SKM-1 (cell line): ENCODE results near the gene NUDT21.
"Not testable (repeated sequence)": the region's sequence is repeated elsewhere in the genome, so short reads cannot be mapped to it uniquely, and the experiment has no call there.

Experiments
- DNase-seq: peaks from one replicate; lab custom pipeline; 2025; ENCODE audit not compliant: unreplicated experiment; lab: John Stamatoyannopoulos, UW

NUDT21 gene

GRCh38 chr16:56419740-56420548 lies 31.2 kb downstream of the NUDT21 start:
- DNase-seq: no peak

DNA sequence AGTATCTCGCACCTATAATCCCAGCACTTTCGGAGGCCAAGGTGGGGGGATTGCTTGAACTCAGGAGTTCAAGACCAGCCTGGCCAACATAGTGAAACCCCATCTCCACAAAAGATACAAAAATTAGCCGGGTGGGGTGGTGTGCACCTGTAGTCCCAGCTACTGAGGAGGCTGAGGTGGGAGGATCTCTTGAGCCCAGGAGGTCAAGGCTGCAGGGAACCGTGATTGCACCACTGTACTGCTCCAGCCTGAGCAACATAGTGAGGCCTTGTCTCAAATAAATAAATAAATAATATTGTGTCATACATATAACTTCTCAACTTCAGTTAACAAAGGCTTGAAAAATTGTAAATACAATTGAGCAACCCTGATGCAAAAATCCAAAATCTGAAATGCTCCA lies 34.0 kb downstream of the NUDT21 start:
- DNase-seq: no peak

DNA sequence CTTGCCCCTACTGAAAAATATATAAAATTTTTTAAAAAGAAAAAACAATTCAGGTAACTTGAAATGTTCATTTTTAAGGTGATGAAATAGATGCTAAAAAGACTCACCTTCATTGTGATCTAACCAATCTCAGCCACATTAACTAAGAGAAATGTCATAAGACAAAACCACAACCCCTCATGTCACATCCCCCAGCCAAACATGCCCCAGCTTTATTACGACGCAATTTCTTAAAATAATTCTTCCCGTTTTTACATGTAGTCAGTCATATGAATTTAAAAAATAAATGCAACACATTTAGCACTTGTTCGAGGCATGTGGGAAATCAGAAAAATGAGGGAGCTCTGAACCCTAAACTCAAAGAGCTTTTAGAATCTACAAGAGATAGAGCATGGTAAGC lies 35.3 kb downstream of the NUDT21 start:
- DNase-seq: no peak

DNA sequence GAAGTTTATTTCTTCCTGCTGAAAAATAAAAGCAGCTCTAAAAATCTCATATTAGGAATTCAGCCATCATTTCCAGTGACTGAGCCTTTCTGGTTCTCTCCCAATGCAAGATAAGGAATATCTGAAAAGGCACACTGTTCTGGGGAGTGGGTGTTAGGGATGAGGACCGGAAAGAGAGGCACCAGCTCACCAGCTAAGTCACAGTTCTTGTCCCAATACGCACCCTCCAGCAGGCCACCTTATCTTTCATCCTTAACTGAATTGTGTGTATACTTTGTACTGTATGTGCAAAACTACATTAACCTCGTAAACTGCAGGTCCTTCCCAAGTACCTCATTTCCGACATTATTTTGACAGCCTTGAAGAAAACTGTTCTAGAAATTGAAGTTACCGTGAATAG lies 36.8 kb downstream of the NUDT21 start:
- no peak for DNase-seq

- no peak for DNase-seq
These were observed 37.8 kb downstream of the NUDT21 start for GRCh38 chr16:56413381-56413780.

DNA sequence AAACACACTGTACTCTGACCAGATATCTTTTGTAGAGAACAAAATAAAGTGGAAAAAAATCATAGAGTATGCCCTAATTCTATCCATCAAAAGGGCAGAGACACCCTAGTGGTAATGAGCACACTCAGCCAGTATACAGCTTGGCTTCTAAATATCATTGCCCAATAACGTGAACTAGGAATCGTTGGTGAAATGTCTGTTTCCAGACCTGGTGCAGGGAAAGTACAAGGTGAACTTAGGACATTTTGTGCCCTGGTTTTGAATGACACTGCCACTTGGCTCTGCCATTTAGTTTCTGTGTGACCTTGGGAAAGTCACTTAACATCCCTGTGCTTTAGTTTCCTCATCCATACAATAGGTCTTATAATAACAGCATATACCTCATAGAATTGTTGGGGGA lies 39.5 kb downstream of the NUDT21 start:
- DNase-seq: no peak

- no peak for DNase-seq
These were observed 40.0 kb downstream of the NUDT21 start for GRCh38 chr16:56411123-56411522.

DNA sequence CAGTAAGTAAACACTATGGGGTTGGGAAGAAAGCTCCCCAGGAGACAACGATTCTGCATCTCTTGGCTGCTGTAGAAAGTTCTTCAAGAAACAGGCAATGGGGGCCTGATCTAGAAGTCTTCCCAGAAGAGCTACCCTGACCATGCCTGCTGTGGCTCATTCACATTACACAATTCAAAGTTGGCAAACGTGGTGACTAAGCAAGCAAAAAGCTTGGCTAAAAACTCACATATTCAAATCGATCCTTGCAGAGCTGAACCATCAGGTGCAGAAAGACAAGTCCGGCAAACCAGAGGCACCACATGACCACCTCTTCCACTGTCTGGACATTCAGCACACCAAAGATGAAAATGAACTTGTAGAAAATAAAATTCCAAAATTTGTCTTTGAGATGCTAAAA lies 41.9 kb downstream of the NUDT21 start:
- no peak for DNase-seq

DNA sequence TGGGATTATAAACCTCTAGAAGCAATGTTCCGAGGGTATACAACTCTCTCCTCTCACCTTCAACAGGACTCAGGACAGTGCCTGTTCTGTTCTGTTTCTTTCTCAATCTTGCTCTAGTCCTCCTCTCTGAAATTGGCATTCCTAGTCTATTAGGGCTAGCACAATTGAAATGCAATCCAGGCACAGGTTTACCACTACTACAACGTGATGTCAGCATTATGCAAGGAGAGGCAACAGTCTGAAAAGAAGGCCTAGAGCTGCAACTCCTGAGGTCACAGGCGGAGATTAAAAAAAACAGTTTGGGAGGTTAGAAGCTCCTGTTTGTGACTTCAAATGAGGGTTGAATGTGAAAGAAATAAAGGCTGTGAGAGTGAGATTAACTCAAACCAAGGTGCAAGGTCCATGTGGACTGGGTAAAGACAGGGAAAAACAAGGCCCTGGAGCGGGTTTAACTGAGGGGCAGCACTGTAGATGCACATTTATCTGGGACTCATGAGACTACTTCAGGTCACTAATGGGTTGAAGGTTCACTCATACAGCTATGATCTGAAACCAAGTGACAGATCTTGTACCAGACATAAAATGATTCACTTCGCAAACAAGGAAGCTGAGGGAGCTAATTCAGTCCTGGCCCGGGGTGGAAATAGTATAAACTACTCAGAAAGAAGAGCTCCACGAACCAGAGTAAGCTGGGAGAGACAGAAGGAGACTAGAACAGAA lies 42.6 kb downstream of the NUDT21 start:
- DNase-seq: no peak

DNA sequence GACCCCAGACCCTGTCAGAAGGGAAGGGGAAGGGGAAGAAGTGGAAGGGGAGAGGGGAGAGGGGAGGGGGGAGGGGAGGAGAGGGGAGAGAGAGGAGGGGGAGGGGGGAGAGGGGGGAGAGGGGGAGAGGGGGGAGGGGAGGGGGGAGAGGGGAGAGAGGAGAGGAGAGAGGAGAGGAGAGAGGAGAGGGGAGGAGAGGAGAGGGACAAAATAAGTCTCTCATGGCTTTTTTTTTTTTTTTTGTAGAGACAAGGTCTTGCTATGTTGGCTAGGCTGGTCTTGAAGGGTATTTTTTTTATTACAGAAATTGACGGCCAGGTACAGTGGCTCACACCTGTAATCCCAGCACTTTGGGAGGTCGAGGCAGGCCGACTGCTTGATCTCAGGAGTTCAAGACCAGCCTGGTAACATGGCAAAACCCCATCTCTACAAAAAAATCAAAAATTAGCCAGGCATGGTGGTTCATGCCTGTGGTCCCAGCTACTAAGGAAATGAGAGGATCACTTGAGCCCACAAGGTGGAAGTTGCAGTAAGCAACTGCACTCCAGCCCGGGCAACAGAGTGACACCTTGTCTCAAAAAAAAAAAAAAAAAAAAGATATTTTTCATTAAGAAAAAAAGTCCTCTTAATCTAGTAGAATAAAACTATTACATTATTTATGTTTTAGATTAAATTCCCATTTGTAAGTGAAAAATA lies 45.0 kb downstream of the NUDT21 start:
- DNase-seq: no peak

DNA sequence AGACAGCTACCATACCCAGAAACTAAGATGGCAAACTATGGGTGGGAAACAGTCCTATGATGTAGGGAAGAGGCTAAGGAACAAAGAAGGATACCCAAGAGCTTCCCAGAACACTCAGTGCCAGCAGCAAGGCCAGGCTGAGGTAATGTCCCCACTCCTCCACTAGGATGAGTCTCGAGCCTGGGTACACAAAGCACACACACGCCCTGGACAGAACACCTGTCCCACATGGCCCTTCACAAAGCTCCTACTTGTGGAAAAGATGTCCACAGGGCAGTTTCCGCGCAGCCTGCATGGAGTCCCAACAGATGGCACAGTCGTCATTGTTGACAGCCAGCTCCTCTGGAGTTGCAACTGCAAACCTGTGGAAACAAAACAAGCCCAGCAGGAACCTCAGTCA lies 49.6 kb downstream of the NUDT21 start:
- DNase-seq: no peak

DNA sequence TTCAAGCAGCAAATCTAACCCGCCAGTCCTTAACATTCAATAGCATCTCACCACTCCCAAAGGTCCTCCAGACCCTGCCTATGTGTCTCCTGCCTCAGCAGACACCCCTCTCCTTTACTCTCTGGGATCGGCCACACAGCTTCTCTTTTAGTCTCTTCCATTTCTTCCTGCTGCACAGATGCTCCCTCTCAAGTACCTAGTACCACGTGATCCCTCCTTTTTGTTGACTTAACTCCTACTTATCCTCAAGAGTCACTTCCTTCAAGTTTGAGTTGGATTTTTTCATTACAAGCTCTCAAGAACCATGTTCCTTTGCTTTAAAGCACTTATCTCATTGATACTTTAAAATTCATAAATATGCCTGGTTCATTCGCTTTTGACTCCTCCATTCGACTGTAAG lies 50.7 kb downstream of the NUDT21 start:
- no peak for DNase-seq

DNA sequence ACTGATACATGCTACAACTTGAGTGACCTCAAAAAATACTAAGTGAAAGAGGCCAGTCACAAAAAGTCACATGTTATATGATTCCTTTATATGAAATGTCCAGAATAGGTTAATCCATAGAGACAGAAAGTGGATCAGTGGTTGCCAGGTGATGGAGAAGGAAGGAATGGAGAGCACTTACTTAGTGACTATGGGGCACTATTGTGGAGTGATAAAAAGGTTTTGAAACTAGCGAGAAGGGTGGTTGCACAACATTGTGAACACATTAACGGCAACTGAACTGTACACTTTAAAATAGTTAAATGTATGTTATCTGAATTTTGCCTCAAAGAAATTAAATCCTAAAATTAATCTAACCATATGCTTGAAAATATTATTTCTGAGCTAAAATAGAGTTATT lies 51.6 kb downstream of the NUDT21 start:
- no peak for DNase-seq

DNA sequence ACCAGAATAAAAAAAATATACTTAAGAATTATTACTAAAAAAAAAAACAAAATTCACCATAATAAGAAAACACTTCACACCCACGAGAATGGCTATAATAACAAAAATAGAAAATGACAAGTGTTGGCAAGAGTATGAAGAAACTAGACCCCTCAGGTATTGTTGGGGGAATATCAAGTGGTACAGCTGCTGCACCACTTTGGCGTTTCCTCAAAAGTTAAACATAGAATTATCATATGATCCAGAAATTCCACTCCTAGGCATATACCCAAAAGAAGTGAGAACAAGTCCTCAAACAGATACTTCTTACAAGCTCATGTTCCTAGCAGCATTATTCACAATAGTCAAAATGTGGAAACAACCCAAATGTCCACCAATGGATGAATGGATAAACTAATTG lies 52.1 kb downstream of the NUDT21 start:
- DNase-seq: no peak

GRCh38 chr16:56396724-56397123 lies 54.4 kb downstream of the NUDT21 start:
- not testable (repeated sequence) for DNase-seq

DNA sequence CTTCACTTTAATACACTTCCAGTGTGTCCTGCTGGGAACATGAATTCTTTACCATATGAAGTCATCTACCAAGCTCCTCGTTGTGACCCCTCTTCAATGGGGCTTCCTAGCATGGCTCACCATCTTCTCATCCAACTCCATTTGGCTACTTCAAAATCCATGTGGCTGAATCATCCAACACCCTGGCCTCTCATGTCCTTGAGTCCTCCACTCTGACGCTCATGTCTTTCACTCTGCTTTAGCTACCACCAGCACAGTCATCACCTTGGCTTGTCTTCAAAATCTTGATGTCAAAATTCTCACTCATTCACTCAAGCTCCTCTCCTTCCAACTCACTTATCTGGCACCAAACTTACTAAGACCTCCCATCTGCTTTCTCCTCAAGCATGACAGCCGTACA lies 61.6 kb downstream of the NUDT21 start:
- DNase-seq: no peak

GRCh38 chr16:56388209-56388608 lies 62.9 kb downstream of the NUDT21 start:
- DNase-seq: no peak

DNA sequence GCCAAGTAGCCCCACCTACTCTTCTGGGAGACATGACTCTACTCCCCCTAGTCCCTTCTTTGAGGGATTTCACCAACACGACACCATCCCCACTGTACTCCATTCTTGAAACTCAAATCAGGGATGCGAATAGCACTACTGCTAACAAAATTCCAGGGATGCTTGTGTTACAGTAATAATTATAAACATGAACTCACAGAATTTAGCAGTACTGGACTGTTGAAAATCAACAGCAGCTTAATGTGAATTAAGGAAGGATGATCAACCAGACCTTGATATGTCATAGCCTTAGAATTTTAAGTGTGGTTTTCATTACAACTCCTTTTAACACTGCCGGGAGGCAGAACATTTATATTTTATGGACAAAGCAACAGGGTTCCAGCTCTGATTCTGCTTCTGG lies 63.7 kb downstream of the NUDT21 start:
- DNase-seq: no peak

DNA sequence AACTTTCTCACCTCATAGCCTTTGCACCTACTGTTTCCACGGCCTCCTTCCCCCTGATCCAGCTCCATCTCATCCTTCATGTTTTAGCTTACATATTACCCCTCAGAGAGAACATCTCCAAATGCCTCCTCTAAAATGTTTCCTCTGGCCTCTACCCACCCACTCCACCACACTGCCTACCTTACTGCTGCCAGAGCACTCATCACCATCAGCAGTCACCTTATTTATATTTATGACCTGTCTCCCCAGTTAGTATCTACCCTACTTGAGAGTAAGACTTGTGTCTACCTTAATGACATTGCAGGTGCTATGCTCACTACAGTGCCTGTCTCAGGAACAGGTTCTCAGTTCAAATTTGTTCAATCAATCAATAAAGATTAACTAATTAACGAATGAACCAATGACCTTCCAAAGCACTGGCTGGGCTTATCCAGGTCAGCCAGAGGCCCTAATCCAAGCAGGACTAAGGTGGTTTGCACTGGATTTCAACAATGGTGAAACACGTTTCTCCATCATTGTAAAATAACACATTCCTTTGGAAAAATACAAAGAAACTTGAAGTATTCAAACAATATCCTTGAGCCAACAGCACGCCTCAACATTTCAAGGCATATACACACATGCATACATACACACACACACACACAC lies 66.9 kb downstream of the NUDT21 start:
- no peak for DNase-seq

DNA sequence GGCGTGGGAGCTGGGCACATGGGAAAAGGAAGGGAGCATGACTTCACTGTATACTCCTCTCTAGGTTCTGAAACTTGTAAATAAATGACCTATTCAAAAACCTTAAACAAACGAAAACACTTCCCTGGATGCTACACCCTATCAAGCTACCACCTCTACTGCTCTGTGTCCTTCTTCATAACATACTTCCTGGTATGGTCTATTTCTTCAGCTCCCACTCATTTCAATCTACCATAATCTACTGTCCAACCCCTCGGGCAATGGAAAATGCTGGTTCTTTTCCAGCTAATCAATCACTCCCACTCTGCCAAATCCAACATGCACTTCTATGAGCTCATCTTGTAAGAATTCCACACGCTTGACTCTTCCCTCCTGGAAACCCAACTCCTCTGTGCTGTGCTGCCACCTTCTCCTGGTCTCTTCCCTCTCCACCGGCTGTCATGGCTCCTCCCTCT lies 68.2 kb downstream of the NUDT21 start:
- no peak for DNase-seq

- no peak for DNase-seq
These were observed 68.7 kb downstream of the NUDT21 start for GRCh38 chr16:56382459-56382858.
